ENCODE data around the gene MAPRE3. TPM values are rescaled to one million over a fixed set of nuclear protein-coding genes. Genes with fewer than 3 reads are reported as not detected.

The MAPRE3 gene
- total RNA-seq, 4 donors from 2014 or later: 41.9 to 66.5 (median 53.9) TPM

DNA sequence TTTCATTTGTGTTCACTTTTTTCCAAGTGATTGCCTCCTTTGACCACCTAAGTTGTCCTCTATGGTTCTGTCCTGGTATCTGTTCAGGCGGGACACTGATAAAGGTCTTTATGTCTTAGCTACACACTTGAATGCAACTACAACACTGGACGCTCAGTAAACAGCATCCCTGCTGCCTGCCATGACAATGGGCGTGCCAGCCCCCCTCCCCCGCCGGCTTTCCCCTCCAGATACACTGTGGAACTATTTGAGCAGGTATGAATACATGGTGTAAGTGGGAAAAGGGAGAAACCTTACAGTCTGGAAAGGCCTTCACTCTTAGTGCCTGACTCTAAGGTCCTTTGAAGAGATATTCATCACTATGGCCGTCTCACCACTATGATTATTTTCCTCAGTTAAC is 86.7 kb downstream of the MAPRE3 start:
- no peak overlapping the region for H3K4me3 ChIP-seq
- no peaks in the 10 kb centered on the region for H3K9me3 ChIP-seq
- H3K27ac ChIP-seq: no peak overlapping the region
- TF ChIP-seq POLR2A (IDR thresholded peaks at IDR 0.05): no peak
- TF ChIP-seq, protein P1, sequence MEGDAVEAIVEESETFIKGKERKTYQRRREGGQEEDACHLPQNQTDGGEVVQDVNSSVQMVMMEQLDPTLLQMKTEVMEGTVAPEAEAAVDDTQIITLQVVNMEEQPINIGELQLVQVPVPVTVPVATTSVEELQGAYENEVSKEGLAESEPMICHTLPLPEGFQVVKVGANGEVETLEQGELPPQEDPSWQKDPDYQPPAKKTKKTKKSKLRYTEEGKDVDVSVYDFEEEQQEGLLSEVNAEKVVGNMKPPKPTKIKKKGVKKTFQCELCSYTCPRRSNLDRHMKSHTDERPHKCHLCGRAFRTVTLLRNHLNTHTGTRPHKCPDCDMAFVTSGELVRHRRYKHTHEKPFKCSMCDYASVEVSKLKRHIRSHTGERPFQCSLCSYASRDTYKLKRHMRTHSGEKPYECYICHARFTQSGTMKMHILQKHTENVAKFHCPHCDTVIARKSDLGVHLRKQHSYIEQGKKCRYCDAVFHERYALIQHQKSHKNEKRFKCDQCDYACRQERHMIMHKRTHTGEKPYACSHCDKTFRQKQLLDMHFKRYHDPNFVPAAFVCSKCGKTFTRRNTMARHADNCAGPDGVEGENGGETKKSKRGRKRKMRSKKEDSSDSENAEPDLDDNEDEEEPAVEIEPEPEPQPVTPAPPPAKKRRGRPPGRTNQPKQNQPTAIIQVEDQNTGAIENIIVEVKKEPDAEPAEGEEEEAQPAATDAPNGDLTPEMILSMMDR (IDR thresholded peaks at IDR 0.05 in 4 of 5, conservative IDR thresholded peaks at IDR 0.05 in 1 of 5): no peak
- intact Hi-C loops (cut with DNase I; ENCODE audit: low total_unique reads): no loop called here
- peaks cover 0 to 44% of the 10 kb centered on the region in 2 donors for H3K36me3 ChIP-seq
- in situ Hi-C loops (cut with MboI; ENCODE audit: low sequenced_read_pairs in 4 of 4): no loop called here
- ATAC-seq (no peak), DNase-seq (no peak)
- no peaks in the 10 kb centered on the region for H3K27me3 ChIP-seq
- H3K4me1 ChIP-seq: peaks cover 2 to 3% of the 10 kb centered on the region in 2 donors

DNA sequence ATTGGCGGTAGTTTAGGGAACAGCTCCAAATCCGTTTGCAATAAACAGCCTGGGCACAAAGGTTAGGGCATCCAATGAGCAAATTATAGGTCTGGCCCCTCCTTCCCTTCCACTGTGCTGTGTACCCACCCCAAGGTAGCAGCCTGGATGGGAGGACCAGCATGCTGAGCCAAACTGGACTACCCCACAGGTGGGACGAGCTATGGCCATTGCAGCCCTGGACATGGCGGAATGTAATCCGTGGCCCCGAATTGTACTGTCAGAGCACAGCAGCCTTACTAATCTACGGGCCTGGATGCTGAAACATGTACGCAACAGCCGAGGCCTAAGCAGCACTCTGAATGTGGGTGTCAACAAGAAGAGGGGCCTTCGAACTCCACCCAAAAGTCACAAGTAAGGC is 87.8 kb downstream of the MAPRE3 start:
- intact Hi-C loops (cut with DNase I; ENCODE audit: low total_unique reads) (no loop called here), in situ Hi-C loops (cut with MboI; ENCODE audit: low sequenced_read_pairs in 4 of 4) (no loop called here)
- Histone ChIP-seq H3K27me3 (no peaks in the 10 kb centered on the region), H3K36me3 (peaks cover 0 to 44% of the 10 kb centered on the region in 2 donors), H3K27ac (no peak overlapping the region), H3K4me3 (no peak overlapping the region), H3K9me3 (no peaks in the 10 kb centered on the region), H3K4me1 (no peaks in the 10 kb centered on the region)
- no peak for ATAC-seq
- no peak for TF ChIP-seq POLR2A (IDR thresholded peaks at IDR 0.05)
- TF ChIP-seq, protein P1 (IDR thresholded peaks at IDR 0.05 in 4 of 5, conservative IDR thresholded peaks at IDR 0.05 in 1 of 5): no peak
- no peak for DNase-seq

- peaks cover 0 to 39% of the 10 kb centered on the region in 2 donors for H3K36me3 ChIP-seq
- no peak overlapping the region for H3K27ac ChIP-seq
These were observed 88.8 kb downstream of the MAPRE3 start for GRCh38 chr2:27059141-27059820.

DNA sequence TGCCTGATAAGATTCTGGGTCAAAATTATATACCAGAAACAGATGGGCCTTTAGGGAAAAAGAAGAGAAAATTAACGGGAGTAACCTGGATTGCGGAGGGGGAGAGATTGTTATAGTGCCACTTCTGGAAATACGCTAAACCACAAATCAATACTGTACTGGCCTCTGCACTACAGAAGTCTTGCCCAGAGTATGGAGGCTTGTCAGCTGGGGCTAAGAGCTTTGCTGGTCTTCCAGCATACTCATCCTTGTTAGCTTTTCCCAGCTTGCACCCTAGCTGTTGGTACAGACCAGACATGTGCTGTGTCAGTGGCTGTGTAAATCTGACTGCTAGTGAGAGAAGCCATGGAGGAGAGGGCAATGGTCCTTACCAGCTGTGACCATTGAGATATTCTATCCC is 89.9 kb downstream of the MAPRE3 start:
- TF ChIP-seq, protein P1 (IDR thresholded peaks at IDR 0.05 in 4 of 5, conservative IDR thresholded peaks at IDR 0.05 in 1 of 5): no peak
- TF ChIP-seq POLR2A (IDR thresholded peaks at IDR 0.05): no peak
- H3K4me1 ChIP-seq: peaks cover 4 to 5% of the 10 kb centered on the region in 2 donors
- H3K27ac ChIP-seq: no peak overlapping the region
- H3K36me3 ChIP-seq: peaks cover 0 to 28% of the 10 kb centered on the region in 2 donors
- H3K4me3 ChIP-seq: no peak overlapping the region
- ATAC-seq (no peak), DNase-seq (no peak)
- intact Hi-C loops (cut with DNase I; ENCODE audit: low total_unique reads) (no loop called here), in situ Hi-C loops (cut with MboI; ENCODE audit: low sequenced_read_pairs in 4 of 4) (no loop called here)
- H3K27me3 ChIP-seq: no peaks in the 10 kb centered on the region
- no peaks in the 10 kb centered on the region for H3K9me3 ChIP-seq

More at GRCh38 chr2:27059141-27059820, 88.8 kb downstream of the MAPRE3 start:
- ATAC-seq (no peak), DNase-seq (no peak)
- TF ChIP-seq POLR2A (IDR thresholded peaks at IDR 0.05): no peak
- TF ChIP-seq, protein P1 (IDR thresholded peaks at IDR 0.05 in 4 of 5, conservative IDR thresholded peaks at IDR 0.05 in 1 of 5): no peak
- intact Hi-C loops (cut with DNase I; ENCODE audit: low total_unique reads): no loop called here
- H3K4me1 ChIP-seq: peaks cover 4 to 5% of the 10 kb centered on the region in 2 donors
- H3K4me3 ChIP-seq: no peak overlapping the region
- in situ Hi-C loops (cut with MboI; ENCODE audit: low sequenced_read_pairs in 4 of 4): no loop called here
- no peaks in the 10 kb centered on the region for H3K9me3 ChIP-seq
- no peaks in the 10 kb centered on the region for H3K27me3 ChIP-seq
